Measurements from ENCODE around the gene GTPBP6.
"Not testable (repeated sequence)": the region's sequence is repeated elsewhere in the genome, so short reads cannot be mapped to it uniquely, and the experiment has no call there.

Gene GTPBP6

GRCh38 chrX:310621-311155 is 7.9 kb downstream of the GTPBP6 start:
- no peak overlapping the region for H3K4me3 ChIP-seq (ENCODE audit: low read depth, low read length)
- TF ChIP-seq POLR2A (IDR thresholded peaks at IDR 0.05; ENCODE audit: extremely low read depth, insufficient read length) (no peak), MAX (IDR thresholded peaks at IDR 0.05; ENCODE audit: low read depth, low read length) (no peak), MYC (IDR thresholded peaks at IDR 0.05; ENCODE audit: low read depth, low read length) (no peak), CTCF (IDR thresholded peaks at IDR 0.05; ENCODE audit: low read depth, low read length) (no peak)
- no peak for DNase-seq (ENCODE audit: low read depth)

- DNase-seq (ENCODE audit: low read depth) = no peak
- no peak overlapping the region for H3K4me3 ChIP-seq (ENCODE audit: low read depth, low read length)
- no peak for TF ChIP-seq MAX (IDR thresholded peaks at IDR 0.05; ENCODE audit: low read depth, low read length)
- TF ChIP-seq POLR2A (IDR thresholded peaks at IDR 0.05; ENCODE audit: extremely low read depth, insufficient read length) = no peak
- no peak for TF ChIP-seq CTCF (IDR thresholded peaks at IDR 0.05; ENCODE audit: low read depth, low read length)
- no peak for TF ChIP-seq MYC (IDR thresholded peaks at IDR 0.05; ENCODE audit: low read depth, low read length)
These were observed 9.6 kb downstream of the GTPBP6 start for GRCh38 chrX:308821-309520.

GRCh38 chrX:307261-308111 is 11.1 kb downstream of the GTPBP6 start:
- TF ChIP-seq CTCF (IDR thresholded peaks at IDR 0.05; ENCODE audit: low read depth, low read length) (no peak), MYC (IDR thresholded peaks at IDR 0.05; ENCODE audit: low read depth, low read length) (no peak), MAX (IDR thresholded peaks at IDR 0.05; ENCODE audit: low read depth, low read length) (no peak), POLR2A (IDR thresholded peaks at IDR 0.05; ENCODE audit: extremely low read depth, insufficient read length) (no peak)
- H3K4me3 ChIP-seq (ENCODE audit: low read depth, low read length) = no peak overlapping the region
- no peak for DNase-seq (ENCODE audit: low read depth)

GRCh38 chrX:306614-307251 is 11.9 kb downstream of the GTPBP6 start:
- not testable (repeated sequence) for H3K4me3 ChIP-seq (ENCODE audit: low read depth, low read length); DNase-seq (ENCODE audit: low read depth)

- DNase-seq (ENCODE audit: low read depth); H3K4me3 ChIP-seq (ENCODE audit: low read depth, low read length): not testable (repeated sequence)
These were observed 12.6 kb downstream of the GTPBP6 start for GRCh38 chrX:305781-306613.

GRCh38 chrX:302975-303374 is 15.6 kb downstream of the GTPBP6 start:
- TF ChIP-seq MAX (IDR thresholded peaks at IDR 0.05; ENCODE audit: low read depth, low read length) (no peak), CTCF (IDR thresholded peaks at IDR 0.05; ENCODE audit: low read depth, low read length) (no peak), POLR2A (IDR thresholded peaks at IDR 0.05; ENCODE audit: extremely low read depth, insufficient read length) (no peak), MYC (IDR thresholded peaks at IDR 0.05; ENCODE audit: low read depth, low read length) (no peak)
- no peak overlapping the region for H3K4me3 ChIP-seq (ENCODE audit: low read depth, low read length)
- DNase-seq (ENCODE audit: low read depth) = no peak

Measured in NB4 (cell line).